Measurements from ENCODE around the gene RETREG1.
"Not testable (repeated sequence)": the region's sequence is repeated elsewhere in the genome, so short reads cannot be mapped to it uniquely, and the experiment has no call there.

RETREG1 gene, protein sequence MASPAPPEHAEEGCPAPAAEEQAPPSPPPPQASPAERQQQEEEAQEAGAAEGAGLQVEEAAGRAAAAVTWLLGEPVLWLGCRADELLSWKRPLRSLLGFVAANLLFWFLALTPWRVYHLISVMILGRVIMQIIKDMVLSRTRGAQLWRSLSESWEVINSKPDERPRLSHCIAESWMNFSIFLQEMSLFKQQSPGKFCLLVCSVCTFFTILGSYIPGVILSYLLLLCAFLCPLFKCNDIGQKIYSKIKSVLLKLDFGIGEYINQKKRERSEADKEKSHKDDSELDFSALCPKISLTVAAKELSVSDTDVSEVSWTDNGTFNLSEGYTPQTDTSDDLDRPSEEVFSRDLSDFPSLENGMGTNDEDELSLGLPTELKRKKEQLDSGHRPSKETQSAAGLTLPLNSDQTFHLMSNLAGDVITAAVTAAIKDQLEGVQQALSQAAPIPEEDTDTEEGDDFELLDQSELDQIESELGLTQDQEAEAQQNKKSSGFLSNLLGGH

DNA sequence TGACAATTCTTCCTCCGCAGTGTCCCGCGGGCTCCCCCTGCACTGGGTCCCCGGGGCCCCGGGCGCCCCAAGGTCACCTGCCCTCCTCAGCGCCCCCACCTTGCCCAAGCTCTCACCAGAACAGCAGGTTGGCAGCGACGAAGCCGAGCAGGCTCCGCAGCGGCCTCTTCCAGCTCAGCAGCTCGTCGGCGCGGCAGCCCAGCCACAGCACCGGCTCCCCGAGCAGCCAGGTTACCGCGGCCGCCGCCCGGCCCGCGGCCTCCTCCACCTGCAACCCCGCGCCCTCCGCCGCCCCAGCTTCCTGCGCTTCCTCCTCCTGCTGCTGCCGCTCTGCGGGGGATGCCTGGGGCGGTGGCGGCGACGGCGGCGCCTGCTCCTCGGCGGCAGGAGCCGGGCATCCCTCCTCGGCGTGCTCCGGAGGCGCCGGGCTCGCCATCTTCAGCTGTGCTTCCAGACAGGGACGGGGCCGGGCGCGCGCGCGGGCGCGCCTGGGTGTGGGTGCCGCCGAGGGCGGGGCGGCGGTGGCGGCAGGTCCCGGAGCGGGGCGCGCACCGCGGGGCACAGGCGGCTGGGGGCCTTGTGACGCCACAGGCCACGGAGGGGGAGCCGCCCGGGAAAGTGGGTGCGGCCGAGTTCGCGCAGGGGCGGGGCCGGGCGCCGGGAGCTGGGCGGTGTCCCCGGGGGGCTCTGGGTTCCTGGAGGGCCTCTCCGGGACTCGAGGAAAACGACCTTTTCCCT, at the start of gene RETREG1:
RETREG1 (minus strand) TSS at position 462 of the 738 bp plus-strand sequence; CDS start at position 436, 26 bp downstream.
- DNase-seq (ENCODE audit: low spot score) = no peak

DNA sequence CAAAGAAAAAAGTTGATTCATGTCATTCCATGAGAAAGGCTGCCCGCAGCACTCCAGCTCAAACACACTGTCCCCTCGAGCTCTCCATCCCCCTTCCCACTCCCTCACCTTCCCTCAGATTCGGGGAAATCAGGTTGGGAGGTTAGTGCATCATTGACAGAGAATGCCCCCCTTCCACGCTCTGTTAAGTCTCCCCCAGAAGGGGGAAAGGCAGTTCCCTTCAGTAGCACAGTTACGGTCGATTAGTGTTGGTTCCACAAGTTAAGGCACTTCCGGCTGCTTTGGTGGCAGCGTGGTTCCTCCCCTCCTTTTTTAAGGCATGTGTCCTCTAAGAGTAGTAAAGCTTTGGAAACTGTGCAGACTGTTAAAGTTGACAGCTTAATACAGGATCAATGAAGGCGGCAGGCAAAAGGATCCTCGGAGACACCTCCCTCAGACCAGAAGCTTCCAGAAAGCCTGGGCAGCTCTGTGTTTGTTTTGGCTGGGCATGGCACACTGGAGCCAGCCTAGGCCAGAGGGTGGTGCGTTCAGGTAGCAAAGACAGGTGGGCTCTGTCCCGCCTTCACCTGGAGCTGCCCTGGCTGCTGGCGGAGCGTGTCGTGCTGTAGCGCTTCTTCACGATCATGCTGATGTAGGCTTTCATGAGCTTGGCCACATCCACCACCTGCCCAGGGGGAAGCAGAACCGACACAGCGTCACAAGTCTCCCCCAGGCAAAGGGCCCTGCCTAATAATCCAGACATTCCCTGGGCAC, 49.5 kb upstream of the RETREG1 start:
- DNase-seq (ENCODE audit: low spot score) = no peak

DNA sequence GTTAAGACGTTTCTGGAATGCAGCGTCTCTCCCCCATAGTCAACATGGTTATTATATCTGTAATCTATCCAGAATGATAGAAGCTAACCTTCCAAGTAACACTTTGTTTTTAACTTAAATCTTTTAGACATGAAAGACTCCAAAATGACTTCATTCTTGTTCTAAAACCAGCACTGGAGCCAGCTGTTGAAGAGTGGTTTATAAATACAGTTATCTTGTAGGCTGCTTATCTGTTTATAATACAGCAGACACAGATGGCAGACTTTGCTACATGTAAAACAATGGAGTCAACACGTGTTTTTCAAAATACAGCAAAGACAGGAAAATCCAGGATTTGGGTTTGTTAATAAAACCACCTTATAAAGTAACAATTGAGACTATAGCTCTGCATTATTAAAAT, 48.8 kb upstream of the RETREG1 start:
- no peak for DNase-seq (ENCODE audit: low spot score)

DNA sequence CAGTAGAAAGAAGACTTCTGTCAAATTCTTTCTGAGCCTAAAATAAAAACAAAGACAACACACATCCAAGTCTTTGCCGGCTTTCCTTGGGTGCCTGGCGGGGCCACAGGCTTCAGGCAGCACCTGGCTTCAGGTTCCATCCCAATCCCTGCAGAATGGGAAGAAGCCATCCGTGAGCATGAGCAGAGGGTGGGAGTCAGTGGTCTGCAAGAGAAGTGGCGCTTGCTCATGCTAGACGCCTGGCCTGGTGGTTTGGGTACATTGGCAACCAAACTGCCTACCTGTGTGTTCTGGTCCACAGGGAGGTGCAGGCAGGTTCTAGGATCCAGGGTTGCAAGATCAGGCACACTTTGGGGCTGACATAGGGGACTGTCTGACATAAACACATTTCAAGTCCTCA, 47.6 kb upstream of the RETREG1 start:
- DNase-seq (ENCODE audit: low spot score) = no peak

DNA sequence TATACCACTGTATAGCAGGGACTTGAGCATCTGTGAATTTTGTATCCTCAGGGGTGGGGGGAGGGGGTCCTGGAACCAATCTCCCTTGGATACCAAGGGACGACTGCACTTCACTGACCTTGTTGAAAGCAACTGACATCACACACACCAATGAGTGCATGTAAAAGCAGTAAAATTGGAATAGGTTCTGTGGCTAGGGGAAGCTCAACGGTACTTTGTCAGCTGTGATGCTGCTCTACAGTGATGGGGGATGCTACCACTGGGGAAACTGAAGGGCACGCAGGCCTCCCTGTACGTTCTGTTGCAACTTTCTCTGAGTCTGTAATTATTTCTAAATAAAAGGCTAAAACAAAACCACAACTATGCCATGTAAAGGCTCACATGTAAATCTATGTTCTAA, 47.0 kb upstream of the RETREG1 start:
- no peak for DNase-seq (ENCODE audit: low spot score)

DNA sequence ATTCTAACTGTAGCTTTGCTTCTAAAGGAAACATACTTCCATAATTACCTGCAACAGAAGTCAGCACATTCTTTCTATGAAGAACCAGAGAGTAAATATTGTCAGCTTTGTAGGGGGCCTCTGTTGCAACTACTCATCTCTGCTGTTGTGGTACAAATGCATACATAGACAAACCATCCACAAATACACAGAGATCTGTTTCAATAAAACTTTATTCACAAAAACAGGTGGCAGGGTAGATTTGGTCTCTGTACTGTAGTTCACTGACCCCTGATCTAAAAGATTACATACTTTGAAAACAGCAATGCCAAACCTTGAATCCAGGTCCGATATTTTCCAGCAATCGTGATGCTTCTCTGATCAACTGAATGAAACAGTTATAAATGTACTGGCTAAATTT, 44.9 kb upstream of the RETREG1 start:
- DNase-seq (ENCODE audit: low spot score) = no peak

DNA sequence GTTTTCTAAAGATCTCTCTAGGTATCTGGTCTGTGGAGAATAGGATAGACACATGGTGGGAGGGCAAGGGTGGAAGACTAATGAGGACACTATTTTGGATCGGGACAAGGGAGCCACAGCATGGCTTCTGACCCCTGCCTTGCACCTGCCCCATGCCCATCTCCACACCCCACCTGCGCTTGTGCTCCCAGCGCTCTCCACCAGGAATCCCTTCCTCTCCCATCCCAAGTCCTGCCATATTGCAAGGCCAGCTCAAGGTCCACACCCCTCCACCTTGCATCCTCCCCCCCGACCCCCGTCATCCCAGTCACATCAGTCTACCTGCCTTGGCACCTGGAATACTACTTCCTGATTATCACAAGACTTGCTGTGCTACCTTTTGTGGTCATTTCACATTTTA, 44.2 kb upstream of the RETREG1 start:
- DNase-seq (ENCODE audit: low spot score) = no peak

DNA sequence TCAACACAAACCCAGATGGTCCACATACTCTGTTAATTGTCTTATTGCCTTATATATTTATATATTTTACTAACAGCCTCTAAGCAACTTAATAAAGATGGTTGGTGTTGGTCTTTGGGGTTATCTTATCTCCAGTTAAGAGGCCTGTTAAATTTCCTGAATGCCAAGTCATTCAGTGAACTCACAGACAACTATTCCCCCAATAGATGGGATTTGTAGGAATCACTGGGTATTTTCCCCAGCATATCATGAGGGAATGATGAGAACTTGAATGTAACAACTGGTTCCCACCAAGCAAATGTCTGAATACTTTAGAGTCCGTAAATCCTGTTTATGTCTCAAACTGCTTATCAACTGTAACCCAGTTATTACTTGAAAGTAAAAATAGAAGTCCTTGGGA, 42.7 kb upstream of the RETREG1 start:
- no peak for DNase-seq (ENCODE audit: low spot score)

DNA sequence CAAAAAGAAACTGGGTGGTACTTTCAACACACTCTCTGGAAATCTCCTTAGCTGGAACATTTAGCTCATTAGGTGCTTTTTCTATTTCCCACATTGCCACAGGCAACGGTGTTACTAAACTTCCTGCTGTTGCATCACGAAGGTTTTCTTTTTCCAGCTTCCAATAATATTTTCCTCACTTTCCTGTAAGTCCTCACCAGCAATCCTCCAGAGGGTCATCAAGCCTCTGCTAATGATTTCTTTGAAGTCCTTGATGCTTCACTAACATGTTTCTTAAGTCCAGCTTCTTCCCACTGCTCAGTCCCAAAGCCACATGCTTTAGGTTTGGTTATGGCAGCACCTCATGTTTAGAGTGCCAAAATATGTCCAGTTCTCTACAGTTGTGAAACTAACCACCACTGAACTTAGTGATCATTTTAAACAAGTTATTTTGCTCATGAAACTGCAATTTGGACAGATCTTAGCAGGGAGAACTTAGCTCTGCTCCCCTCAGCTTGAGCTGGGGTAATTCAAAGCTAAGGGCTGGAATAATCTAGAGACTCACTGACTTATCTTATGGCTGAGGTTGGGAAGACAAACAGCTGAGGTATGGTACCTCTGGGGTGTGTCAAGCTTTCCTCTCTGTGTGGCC, 39.9 kb upstream of the RETREG1 start:
- no peak for DNase-seq (ENCODE audit: low spot score)

DNA sequence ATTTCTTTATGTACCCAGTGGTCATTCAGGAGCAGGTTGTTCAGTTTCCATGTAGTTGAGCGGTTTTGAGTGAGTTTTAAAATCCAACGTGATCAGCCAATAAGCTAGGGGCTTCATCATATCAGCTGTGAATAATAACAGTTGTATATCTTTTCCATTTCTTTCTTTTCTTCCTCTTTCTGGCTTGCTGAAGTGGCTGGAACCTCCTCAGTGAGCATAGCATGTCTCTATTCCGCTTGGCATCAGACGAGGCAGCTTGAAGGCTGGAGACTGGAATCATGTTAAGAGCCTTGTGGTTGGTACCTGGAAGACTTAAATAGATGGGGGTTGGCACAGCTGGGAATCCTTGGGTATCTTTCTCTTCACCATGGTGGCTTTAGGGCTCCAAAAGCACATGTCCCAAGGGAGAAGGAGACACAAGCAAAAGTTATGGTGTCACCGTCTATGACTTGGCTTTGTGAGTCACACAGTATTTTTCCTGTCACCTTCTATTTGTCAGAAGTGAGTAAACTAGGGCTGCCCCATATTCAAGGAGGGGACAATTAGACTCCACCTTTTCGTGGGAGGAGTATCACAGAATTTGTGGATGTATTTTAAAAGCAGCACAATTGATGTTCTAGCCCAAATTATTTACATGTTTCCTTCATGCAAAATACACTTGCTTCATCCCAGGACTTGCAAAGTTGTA, 38.0 kb upstream of the RETREG1 start:
- no peak for DNase-seq (ENCODE audit: low spot score)

DNA sequence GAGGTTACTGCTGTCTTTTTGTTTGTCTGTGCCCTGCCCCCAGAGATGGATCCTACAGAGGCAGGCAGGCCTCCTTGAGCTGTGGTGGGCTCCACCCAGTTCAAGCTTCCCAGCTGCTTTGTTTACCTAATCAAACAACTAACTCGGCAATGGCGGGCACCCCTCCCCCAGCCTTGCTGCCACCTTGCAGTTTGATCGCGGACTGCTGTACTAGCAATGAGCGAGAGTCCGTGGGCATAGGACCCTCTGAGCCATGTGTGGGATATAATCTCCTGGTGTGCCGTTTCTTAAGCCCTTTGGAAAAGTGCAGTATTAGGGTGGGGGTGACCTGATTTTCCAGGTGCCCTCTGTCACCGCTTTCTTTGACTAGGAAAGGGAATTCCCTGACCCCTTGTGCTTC, 31.9 kb upstream of the RETREG1 start:
- not testable (repeated sequence) for DNase-seq (ENCODE audit: low spot score)

DNA sequence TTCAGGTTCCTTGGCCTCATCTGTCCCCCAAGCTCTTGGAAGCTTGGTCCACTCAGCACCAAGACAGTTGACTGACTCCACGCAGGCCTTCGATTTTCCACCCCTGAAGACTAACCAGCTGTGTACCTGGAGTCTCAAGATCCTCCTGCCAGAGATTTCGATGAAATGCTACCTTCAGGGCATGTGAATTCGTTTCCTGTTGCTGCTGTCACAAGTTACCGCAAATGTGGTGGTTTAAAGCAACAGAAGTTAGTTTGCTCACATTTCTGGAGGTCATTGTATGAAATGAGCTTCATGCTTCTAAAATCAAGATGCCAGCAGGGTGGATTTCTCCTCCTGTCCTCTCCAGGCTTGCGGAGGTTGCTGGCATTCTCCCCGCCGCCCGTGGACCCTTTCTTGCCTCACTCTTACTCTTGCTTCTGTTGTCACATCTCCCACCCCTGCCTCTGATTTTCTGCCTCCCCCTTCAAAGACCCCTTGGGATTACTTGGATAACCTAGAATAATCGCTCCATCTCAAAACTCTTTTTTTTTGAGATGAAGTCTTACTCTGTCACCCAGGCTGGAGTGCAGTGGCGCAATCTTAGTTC, 27.6 kb upstream of the RETREG1 start:
- no peak for DNase-seq (ENCODE audit: low spot score)

DNA sequence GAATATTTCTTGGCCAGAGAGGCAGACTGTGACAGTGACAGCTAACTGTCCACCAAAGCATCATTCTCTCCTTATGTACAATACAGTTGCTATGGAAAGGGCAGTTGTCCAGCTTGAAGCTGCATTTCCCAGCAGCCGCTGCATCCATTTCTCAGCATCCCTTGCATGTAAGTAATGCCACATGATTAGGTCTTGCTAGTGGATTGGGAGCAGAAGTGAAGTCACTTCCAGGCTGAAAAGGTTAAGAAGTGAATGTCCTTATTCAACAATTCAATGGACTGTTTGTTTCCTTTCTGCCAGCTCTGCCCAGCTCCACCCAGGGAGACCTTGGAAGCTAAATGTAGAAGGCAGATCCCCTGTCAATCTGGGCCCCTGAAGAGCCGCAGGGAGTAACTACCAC, 26.1 kb upstream of the RETREG1 start:
- no peak for DNase-seq (ENCODE audit: low spot score)

DNA sequence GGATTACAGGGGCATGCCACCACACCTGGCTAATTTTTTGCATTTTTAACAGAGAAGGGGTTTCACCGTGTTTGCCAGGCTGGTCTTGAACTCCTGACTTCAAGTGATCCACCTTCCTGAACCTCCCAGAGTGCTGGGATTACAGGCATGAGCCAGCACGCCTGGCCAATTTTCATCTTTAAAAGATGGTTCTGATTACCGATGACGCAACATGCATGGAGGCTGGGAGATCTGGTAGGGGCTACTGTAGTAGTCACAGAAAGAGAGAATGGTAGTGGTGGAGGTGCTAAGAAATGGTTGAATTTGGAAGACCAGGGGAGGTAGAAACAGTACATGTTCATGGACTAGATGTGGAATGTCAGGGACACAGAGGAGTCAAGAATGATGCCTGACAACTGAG, 22.4 kb upstream of the RETREG1 start:
- DNase-seq (ENCODE audit: low spot score) = no peak

DNA sequence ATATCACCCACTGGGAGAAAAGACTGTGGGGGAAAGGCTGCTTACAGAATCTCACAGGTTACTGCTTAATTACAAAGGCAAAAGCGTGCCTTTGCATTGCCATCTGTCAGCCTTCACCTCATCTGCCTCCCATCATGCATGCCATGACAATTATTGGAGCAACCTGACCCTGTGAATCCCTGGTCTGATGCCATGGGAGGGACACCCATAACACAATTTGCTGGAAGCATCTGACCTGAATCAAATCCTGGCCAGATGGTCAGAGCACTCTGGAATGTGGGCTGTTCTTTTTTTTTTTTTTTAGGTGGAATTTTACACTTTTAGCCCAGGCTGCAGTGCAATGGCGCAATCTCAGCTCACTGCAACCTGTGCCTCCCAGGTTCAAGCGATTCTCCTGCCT, 11.6 kb upstream of the RETREG1 start:
- DNase-seq (ENCODE audit: low spot score) = no peak

DNA sequence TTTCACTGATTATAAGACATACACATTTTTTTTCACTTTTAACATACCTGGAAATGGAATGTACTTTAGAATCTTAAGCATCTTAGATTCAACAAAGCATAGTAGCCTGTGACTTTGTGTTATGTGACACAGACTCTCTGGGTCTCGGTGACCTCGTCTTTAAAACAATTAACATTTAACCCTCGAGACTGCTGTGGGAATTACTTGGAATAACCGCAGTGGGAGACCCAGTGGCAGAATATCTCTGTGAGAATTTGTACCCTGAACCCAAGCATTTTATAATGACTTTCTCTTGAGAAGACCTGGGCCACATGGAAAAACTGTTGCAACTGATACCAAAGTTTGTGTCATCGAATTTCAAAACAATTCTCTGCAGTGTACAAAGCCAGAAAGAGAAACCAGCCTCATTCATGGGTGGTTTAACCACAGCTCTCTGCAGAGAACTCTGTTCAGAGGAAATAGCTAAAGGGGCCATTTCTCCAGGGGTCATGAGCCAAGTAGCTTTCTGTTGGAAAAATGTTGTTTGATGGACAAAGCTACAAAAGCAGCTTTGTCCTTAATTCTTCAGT, 10.0 kb upstream of the RETREG1 start:
- DNase-seq (ENCODE audit: low spot score) = no peak

DNA sequence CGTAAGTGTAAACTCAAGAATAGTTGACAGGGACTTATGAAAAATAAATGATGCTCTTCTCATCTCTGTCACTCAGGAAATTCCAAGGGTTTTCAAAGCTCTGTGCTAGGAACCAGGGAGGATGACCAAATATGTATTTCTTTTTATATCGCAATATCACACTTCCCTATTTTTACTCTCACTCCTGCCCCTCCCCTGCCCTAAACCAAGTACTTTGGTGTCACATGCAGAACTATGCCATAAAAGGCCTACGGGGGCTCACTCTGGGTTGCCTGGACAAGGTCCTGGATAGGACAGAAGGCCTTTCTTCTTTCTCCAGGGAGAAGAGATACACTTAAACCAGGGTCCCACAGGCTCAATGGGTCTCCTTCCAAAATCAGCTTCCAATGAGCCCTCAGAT, 8.3 kb upstream of the RETREG1 start:
- DNase-seq (ENCODE audit: low spot score) = no peak

DNA sequence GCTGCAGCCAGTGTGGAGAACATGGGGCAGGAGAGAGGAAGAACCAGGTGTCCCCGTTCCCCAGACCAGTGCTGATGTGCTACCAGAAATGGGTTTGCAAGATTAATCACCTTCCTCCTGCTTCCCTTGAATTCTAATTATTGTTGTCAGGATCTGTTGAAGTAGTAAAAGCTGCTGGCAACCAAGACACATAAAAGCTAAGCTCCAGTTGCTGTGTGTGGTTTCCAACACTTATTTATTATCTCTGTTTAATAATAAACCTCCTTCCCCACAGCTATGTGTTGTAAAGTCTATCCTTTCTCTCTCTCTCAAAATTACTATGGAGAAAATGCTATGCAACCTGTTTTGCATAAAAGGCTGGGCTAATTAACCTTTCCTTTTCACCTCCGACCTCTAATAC, 2.3 kb upstream of the RETREG1 start:
- DNase-seq (ENCODE audit: low spot score) = no peak

DNA sequence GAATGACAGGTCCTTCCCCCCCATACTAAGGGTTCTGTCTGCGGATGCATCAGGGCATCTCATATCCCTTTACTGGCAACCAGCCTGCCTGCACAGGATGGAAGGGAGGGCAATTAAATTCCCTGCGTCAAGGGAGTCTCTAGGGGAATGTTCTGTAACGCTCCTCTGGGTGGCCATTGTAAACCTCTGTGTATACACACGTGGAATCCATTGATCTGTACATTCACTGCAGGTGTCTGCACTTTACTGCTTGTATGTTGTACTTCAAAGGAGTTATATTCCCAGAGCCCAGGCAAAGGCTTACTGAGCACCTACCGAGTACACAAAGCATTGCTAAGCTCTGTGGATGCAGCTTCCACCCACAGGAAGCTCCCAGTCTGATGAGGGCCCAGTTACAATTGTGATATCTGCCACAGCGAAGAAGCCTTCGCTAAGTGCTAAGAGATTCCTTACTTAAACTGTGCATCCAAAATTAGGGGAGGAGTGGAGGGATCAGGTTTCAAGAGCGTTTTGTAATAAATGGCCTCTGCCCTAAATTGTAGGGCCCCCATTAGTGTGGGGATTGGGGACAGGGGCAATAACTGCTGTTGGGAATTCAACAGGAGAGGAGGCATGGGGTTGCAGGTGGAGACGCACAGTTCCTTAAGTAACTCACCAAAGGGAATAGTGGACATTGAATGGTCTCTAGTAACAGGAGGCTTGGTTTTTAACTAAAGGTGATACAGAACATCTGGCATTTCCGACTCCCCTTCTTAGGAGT, 1.5 kb upstream of the RETREG1 start:
- no peak for DNase-seq (ENCODE audit: low spot score)

Measured in NAMALWA (cell line).